ENCODE data around the gene KRTAP12-3. TPM values are rescaled to one million over a fixed set of nuclear protein-coding genes. Genes with fewer than 3 reads are reported as not detected.

Gene KRTAP12-3
- total RNA-seq, 1 experiment from 2014 or later: not detected

GRCh38 chr21:44612029-44612486 lies 45.7 kb upstream of the KRTAP12-3 start, which contains the start of gene KRTAP10-8:
Gene KRTAP10-8, plus strand, starts transcription at chr21:44612079. Its CDS starts 22 bp downstream, at chr21:44612101.
- Mint-ChIP-seq H3K4me3 (ENCODE audit: low read depth, unreplicated experiment) (no peak within 1 kb of the TSS), H3K27ac (ENCODE audit: unreplicated experiment) (no peak within 1 kb of the TSS), H3K9me3 (ENCODE audit: low read depth, unreplicated experiment) (peaks cover 10% of the 10 kb centered on the region), H3K36me3 (ENCODE audit: insufficient read depth, unreplicated experiment) (no peaks in the 10 kb centered on the region), H3K4me1 (ENCODE audit: low read depth, unreplicated experiment) (no peaks in the 10 kb centered on the region), H3K27me3 (ENCODE audit: unreplicated experiment) (peaks cover 41% of the 10 kb centered on the region)
- intact Hi-C loops (cut with micrococcal nuclease; ENCODE audit: unreplicated experiment): no loop called here
- CTCF ChIA-PET: no interaction called here
- TF ChIP-seq CTCF (IDR thresholded peaks at IDR 0.05; ENCODE audit: unreplicated experiment): no peak
- DNase-seq: no peak
- no TSS peak for BruUV-seq (replicated peaks)

DNA sequence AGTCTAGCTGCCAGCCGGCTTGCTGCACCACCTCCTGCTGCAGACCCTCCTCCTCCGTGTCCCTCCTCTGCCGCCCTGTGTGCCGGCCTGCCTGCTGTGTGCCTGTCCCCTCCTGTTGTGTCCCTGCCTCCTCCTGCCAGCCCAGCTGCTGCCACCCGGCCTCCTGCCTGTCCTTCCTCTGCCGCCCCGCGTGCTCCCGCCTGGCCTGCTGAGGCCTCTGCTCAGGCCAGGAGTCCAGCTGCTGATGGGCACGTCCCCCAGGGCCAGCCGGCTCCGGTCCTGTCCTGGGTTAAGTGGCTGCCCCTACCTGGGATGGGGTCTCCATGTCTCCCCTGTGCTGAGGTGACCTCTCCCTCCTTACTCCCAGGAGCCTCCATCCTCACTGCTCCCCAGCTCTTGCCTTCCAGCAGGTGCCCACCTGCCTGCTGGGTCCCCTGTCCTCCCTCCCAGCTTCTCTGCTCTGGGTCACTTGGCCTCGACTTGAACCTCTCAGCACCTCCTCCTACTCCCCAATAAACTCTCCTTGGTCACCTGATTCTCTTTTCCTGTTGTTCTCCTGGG lies 45.0 kb upstream of the KRTAP12-3 start:
- no peak for DNase-seq
- intact Hi-C loops (cut with micrococcal nuclease; ENCODE audit: unreplicated experiment): no loop called here
- Mint-ChIP-seq H3K36me3 (ENCODE audit: insufficient read depth, unreplicated experiment) (no peaks in the 10 kb centered on the region), H3K9me3 (ENCODE audit: low read depth, unreplicated experiment) (peaks cover 10% of the 10 kb centered on the region), H3K4me1 (ENCODE audit: low read depth, unreplicated experiment) (no peaks in the 10 kb centered on the region), H3K27ac (ENCODE audit: unreplicated experiment) (no peak overlapping the region), H3K27me3 (ENCODE audit: unreplicated experiment) (peaks cover 41% of the 10 kb centered on the region), H3K4me3 (ENCODE audit: low read depth, unreplicated experiment) (no peak overlapping the region)
- TF ChIP-seq CTCF (IDR thresholded peaks at IDR 0.05; ENCODE audit: unreplicated experiment): no peak
- CTCF ChIA-PET: no interaction called here
- no TSS peak for BruUV-seq (replicated peaks)

DNA sequence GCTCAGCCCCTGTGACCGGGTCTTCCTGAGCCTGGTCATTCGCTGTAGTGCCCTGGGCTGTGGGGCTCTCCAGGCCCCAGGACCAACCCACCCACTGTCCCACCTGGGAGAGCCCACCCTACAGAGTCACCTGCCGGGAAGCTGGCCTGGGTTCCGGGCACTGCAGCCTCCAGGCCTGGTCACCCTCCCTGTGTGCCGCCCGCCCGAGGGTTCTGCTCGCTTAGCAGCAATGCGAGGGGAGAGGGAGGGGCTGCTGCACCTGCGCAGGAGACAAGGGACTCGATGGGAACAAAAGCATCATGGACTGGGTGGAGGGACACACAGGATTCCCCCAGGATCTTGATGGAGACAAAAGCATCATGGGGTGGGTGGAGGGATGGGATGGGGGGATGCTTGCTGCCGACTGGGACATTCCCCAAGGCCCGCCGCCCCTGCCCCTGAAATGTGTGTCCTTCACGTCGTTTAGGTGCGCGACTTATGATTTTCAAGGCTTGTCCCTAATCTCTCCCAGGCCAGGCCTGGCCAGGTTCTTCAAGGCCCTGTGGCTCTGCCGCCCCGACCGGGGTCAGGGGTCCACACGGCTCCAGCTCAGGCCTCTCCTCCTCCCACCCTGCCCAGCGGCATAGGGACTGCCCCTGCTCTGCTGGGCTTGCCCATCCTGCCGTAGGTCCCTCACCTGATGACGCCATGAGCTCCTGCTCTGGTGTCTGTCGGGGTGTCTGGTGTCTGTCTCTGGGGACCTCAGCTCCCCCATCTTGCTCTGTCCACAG lies 44.2 kb upstream of the KRTAP12-3 start:
- TF ChIP-seq CTCF (IDR thresholded peaks at IDR 0.05; ENCODE audit: unreplicated experiment): no peak
- BruUV-seq (replicated peaks): no TSS peak
- Mint-ChIP-seq H3K9me3 (ENCODE audit: low read depth, unreplicated experiment) (peaks cover 10% of the 10 kb centered on the region), H3K4me1 (ENCODE audit: low read depth, unreplicated experiment) (no peaks in the 10 kb centered on the region), H3K36me3 (ENCODE audit: insufficient read depth, unreplicated experiment) (no peaks in the 10 kb centered on the region), H3K4me3 (ENCODE audit: low read depth, unreplicated experiment) (no peak overlapping the region), H3K27ac (ENCODE audit: unreplicated experiment) (no peak overlapping the region), H3K27me3 (ENCODE audit: unreplicated experiment) (peaks cover 45% of the 10 kb centered on the region)
- intact Hi-C loops (cut with micrococcal nuclease; ENCODE audit: unreplicated experiment): no loop called here
- CTCF ChIA-PET: no interaction called here
- DNase-seq: no peak

DNA sequence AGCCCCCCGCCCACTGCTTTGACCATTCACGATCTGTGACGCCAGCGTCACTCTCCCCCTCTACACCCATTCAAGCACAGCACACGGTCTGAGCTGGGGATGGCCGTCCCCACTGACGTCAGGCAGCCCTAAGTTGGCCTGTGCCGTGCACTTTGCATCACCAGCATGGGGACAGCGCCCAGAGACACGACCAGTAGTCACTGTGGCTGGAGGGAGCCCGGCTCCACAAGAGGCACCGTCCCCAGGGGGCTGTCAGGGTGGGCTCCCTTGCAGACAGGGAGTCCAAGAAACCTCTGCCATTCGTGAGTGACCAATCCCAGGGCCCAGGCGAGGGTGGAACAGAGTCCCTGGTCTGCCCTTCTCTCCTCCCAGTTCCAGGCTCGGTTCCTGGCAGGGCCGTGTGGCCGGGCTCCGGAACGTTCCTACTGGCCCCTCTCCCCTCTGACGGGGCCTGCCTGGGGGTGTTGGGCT lies 43.5 kb upstream of the KRTAP12-3 start:
- BruUV-seq (replicated peaks): no TSS peak
- no peak overlapping the region for H3K27ac Mint-ChIP-seq (ENCODE audit: unreplicated experiment)
- no peaks in the 10 kb centered on the region for H3K36me3 Mint-ChIP-seq (ENCODE audit: insufficient read depth, unreplicated experiment)
- H3K4me3 Mint-ChIP-seq (ENCODE audit: low read depth, unreplicated experiment): no peak overlapping the region
- TF ChIP-seq CTCF (IDR thresholded peaks at IDR 0.05; ENCODE audit: unreplicated experiment): no peak
- H3K9me3 Mint-ChIP-seq (ENCODE audit: low read depth, unreplicated experiment): peaks cover 9% of the 10 kb centered on the region
- intact Hi-C loops (cut with micrococcal nuclease; ENCODE audit: unreplicated experiment): no loop called here
- H3K27me3 Mint-ChIP-seq (ENCODE audit: unreplicated experiment): peaks cover 51% of the 10 kb centered on the region
- CTCF ChIA-PET: no interaction called here
- H3K4me1 Mint-ChIP-seq (ENCODE audit: low read depth, unreplicated experiment): no peaks in the 10 kb centered on the region
- DNase-seq: no peak
